ENCODE data around the gene TTN.
A peak's percentile ranks its signal among the peaks of the same experiment; 100 is the strongest.
"Not testable (repeated sequence)": the region's sequence is repeated elsewhere in the genome, so short reads cannot be mapped to it uniquely, and the experiment has no call there.

Gene TTN

DNA sequence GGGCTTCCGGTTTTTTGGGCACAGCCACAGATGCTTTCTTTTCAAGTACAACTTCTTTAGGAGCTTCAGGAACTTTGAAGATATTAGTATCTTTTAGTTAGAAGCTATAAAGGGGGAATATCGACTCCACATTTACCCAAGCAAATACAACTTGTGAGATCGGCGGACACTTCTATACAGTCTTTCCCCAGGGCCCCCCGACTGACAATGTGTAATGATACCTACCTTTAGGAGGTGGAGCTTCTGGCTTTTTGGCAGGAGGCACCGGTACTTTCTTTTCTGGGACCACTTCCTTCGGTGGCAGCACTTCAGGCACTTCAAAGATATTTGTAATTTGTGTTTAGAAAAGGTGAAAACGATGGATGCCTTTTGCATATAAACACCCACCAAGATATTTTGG lies 148.7 kb downstream of the TTN start:
- DNase-seq (ENCODE audit: low read depth, low spot score): not testable (repeated sequence)

DNA sequence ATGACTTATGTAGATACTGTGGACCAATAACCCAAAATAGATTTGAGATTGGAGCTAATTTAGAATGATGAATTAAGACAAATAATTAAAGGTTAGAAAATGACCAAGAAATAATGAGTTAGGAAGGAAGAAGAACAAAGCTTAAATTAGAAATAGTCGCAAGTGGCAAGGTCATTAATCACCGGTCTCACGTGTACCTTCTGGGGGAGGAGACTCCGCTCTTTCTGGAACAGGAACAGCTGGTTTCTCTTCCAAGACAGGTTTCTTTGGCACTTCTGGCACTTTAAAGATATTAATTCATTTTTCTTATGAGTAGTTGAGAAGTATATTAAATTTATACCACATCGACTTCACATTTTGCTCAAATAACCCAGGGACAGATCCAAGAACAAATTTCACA lies 156.7 kb downstream of the TTN start:
- DNase-seq (ENCODE audit: low read depth, low spot score): no peak

DNA sequence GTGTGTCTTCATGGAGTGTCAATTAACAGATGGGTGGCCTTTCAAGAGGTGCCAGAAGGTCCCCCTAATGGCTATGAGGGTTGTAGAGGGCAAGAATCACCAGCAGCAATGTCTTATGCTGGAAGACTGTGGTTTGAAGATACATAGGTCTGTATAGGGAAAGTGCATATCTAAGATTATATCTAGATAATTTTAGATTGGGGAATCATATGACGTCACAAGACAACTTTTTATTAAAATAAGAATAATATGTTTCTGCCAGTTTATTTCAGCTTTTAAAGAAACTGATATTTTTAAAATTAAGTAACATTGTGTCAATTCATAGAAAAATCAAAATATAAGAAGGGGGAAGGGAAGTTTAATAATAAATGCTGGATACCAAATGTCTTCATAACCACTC lies 162.3 kb downstream of the TTN start:
- no peak for DNase-seq (ENCODE audit: low read depth, low spot score)

DNA sequence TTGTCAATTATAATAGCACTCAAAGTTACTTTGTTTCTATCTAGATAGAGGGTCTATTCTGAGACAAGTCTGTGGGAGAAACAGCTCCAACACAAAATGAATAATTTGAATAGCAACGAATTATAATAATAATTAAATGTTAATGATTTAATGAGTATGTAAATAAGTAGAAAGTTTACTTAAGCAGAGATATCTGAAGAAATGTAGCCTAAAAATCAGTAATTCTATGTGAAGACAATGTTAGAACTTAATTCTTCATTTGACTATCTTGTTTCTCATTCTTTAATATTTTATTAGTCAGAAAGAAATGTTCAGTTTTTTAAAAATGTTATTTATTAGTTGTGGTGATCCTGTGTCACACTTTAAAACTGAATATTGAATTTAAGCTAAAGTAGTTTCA lies 165.7 kb downstream of the TTN start:
- no peak for DNase-seq (ENCODE audit: low read depth, low spot score)

DNA sequence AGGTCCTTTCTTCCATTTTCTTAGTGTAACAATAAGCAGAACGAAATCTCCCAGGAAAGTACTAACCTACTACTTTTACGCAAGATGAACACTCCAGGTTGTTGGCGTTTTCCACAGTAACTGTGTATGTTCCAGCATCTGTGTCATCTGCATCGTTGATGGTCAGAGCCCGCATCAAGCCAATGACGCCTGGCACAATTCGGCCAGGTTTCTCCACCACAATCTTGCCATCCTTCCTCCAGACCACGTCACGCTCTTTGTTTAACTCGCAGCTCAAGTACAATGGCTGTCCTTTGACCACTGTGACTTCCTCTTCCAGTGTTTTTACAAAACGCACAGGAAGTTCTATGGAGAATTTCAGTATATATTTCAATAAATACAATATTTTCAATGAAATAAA lies 171.3 kb downstream of the TTN start:
- no peak for DNase-seq (ENCODE audit: low read depth, low spot score)

DNA sequence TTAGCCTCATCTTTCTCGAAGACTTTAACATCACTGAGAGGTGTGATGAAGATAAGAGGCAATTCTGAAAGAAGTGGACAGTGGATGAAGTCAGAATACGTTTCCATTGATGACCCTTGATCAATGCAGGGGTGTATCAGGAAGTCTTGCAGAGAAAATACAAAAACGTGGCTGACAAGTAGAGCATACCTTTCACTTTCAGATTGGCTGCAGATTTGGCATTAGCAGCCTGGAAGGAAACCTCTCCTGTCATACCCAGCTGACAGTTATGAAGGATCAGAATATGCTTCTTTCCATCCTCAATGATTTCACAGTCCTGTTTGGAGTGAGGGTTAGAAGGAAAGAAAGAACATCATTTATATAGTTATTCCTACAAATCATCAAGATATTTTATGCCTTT lies 174.5 kb downstream of the TTN start:
- no peak for DNase-seq (ENCODE audit: low read depth, low spot score)

DNA sequence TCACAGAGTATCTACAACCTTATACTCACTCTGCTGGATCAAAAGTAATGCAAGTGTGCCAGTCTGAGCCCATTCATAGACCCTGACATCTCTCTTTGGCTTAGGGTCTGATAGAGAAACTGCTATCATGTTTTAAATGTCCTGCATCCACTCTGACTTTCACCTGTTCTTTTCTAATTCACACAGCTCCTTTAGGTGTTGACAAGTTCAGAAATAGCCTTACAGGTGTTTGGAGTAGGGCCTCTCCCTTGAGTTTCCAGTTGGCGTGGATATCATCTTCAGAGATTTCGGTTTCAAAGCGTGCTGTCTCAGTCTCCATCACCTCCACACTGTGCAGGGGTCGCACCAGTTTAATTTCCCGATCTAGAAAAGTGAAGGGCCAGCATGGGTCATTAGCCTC lies 176.6 kb downstream of the TTN start:
- no peak for DNase-seq (ENCODE audit: low read depth, low spot score)

DNA sequence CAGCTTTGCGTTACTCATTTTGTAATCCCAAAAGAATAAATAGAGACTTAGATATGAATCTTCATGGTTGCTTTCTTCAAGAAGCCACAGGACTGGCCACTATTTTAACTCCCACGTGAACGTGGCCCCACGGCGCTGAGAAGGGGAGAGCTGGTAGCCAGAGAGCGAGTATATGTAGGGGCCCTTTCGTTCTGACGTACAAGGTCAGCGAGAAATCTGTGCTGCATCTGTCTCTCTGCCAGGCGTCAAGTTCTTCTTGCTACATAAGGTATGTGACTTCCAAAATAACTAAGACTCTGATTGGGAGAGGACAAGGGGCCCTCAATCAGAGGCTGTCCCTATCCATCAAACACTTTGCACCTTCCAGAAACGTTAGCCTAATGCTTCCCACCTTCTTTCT lies 177.8 kb downstream of the TTN start:
- no peak for DNase-seq (ENCODE audit: low read depth, low spot score)

DNA sequence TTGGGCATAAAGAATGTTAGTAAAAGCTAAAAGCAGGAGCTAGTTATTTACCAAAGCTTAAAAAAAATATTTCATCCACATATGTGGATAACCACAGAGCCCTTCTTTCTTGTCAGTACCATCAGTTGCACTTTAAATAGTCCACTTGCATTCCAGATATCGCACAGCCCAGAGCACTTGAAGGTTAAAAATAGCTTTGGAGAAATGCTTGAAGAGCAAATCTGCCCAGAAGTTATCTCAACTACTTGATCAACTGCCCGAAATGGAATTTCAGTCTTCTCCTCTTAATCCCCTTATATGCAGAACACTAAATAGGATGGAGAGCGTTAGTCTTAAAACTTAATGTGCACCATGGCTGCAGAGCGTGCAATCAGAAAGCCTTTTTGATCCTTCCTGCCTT lies 178.6 kb downstream of the TTN start:
- peak; percentile 20 for DNase-seq (ENCODE audit: low read depth, low spot score)

DNA sequence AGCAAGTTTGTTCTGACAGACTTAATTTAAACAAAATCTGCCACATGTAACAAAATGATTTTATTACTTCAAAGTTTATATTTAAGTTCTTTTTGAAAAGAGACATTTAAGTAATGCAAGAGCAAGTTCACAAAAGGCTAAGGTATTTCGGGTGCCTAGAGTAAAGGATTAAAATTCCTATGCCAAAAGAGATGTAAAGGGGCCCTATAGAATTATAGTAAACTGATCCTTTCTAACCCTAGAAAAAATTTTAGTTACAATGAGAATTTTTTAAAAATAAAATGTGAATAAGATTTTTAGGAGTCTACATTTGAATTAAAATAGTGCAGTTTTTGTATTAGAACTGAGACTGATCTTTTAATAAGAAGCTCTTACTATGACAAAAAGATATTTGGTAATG lies 179.8 kb downstream of the TTN start:
- DNase-seq (ENCODE audit: low read depth, low spot score): no peak

DNA sequence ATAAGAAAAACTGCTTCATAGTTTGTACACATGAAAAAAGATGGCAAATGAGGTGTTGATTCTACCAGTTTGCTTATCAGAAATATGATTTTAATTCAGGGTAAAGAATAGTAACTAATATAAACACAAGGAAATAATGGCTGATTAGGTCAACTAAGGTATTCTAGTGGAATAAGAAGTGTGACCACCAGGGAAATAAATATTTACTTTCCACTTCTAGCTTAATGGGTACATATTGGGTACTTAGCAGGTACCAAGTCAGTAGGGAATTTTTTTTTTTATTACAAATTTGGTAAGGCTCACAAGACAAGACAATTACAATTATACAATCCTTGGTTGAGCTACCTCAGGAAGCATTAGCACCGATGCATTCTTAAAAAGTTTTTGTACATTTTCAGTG lies 191.3 kb downstream of the TTN start:
- no peak for DNase-seq (ENCODE audit: low read depth, low spot score)

DNA sequence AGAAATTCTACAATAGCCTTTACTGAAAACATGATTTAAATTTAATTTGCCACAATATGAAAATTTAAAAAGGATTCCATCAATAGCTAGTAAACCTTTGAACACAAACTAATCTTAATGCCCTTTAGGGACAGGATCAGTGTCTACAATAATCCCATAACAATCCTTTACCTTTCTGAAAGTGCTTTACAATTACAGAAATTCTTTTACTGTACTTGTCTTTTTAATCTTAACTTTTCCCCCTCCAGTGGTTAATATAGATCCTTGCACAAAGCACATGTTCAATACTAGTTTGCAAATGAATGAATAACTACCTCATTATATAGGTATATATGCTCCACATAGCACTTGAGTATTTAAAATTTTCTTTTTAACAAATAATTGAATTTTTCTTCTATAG lies 204.3 kb downstream of the TTN start:
- DNase-seq (ENCODE audit: low read depth, low spot score): no peak

DNA sequence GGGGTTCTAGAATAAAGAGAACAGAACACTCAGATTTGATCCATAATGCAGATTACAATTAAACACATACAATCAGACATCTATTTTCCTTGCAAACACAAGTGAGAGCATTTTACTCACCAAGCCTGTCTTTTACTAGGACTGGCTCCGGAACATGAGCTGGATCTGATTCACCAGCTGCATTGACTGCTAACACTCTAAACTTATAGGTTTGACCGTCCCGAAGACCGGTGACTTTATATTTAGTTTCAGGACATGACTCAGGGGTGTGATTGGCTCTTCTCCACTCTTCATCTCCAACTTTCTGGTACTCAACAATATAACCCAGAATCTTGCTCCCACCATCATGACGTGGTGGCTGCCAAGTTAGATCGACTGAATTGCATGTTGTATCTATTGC lies 214.6 kb downstream of the TTN start:
- no peak for DNase-seq (ENCODE audit: low read depth, low spot score)

DNA sequence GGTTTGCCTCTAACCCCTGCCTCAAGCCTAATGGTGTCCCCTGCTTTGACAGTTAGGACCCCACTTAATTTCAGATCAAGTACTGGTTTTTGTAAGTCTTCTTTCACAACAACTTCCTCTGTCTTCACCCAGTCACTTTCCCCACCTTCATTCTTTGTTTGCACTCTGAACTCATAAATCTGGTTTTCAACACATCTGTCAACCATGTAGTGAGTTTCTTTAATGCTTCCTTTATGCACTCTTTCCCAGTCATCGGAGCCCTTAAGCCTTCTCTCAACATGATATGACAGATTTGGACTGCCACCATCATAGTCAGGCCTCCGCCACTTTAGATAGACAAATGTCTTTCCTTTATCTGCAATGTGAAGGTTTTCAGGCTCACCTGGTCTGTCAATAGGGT lies 217.9 kb downstream of the TTN start:
- no peak for DNase-seq (ENCODE audit: low read depth, low spot score)

DNA sequence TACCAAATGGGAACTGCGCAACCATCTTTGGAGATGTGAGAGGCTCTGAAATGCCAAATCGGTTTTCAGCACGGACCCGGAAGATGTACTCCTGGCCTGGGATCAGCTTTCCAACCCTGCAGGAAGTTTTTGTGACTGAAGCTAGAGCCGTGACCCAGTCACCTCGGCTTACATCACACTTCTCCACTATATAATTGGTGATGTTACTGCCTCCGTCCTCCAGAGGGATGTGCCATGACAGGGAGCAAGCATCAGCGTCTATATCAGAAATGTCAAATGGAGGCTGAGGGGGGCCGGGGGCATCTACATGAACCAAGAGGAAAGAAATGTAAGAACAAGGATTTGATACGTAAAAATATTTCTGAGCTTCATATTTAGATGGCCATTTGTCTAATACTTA lies 222.6 kb downstream of the TTN start:
- DNase-seq (ENCODE audit: low read depth, low spot score): no peak

DNA sequence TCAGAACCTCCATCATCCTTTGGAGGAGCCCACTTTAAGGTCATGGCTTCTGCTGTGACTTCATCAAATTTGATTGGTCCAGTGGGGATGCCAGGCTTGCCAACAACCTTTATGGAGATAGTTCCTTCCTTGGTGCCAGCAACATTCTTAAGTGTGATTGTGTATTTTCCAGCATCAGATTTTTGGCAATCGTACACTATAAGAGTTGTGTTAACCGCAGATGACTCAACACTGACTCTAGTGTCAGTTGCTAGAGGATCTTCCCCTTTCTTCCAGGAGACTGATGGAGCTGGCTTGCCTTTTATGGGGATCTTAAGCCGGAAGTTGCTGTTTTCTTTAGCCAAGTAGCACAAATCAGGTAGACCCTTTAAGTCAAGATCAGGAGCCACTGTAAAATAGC lies 228.2 kb downstream of the TTN start:
- peak; percentile 11 for DNase-seq (ENCODE audit: low read depth, low spot score)

DNA sequence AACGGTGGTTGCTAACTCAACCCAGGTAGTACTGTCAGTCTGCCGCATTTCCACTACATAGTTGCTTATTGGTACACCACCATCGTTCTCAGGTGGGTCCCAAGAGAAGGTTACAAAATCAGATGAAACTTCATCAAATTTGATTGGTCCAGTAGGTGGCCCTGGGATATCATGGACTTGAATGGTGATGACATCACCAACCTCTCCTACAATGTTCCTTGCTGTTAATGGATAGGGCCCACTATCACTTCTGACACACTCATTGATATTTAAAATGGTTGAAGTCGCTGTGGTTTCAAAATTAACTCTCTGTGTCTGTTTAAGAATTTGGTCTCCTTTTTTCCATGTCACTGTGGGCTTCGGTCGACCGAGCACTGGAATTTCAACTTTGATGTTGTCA lies 232.4 kb downstream of the TTN start:
- no peak for DNase-seq (ENCODE audit: low read depth, low spot score)

DNA sequence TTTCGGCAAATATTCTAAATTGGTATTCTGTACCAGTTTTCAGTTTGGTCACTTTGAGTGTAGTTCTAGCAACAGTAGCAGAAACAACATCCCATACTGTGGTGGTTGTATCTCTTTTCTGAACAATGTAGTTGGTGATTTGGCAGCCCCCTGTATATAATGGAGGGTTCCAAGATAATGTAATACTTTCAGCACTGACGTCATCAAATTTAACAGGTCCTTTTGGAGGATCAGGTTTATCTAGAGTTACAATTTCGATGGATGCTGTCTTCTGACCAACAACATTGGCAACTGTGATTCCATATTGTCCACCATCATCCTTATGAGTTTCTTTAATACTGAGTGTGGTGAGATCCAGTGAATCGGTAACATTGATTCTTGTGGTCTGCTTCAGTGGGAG lies 239.0 kb downstream of the TTN start:
- no peak for DNase-seq (ENCODE audit: low read depth, low spot score)

DNA sequence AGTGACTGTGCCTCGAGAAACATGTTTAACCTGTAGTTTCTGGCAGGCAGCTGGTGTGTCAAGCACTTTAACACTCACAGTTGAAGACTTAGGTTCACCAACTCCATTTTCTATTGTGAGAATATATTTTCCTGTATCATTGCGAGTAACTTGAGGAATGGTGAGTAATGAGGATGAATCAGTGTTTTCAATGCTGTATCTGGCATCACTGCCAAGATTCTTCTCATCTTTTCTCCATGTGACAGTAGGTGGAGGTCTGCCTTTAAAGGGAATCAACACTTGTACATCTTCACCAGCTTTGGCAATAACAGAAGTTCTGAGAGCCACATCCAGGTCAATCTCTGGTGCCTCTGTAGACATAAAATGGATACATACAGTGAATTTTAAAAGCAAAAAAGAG lies 254.2 kb downstream of the TTN start:
- DNase-seq (ENCODE audit: low read depth, low spot score): peak; percentile 61

DNA sequence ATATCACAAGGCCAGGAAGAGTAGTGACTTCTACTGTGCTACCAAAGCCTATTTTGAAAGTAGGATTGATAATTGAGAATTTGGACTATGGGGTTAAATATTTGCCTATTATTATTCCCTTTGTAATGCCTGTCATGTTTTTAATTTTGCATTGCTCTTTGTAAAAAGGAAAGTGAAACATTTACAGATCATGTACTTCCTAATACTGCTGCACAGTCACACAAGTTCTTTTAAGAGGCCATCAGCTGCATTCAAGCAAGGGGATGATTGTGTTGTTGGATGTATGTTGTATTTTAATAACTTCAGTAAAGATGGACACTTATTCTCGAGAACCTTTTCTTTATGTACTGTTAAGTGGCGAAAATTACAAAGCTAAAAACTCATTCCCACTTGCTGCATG lies 256.9 kb downstream of the TTN start:
- no peak for DNase-seq (ENCODE audit: low read depth, low spot score)

DNA sequence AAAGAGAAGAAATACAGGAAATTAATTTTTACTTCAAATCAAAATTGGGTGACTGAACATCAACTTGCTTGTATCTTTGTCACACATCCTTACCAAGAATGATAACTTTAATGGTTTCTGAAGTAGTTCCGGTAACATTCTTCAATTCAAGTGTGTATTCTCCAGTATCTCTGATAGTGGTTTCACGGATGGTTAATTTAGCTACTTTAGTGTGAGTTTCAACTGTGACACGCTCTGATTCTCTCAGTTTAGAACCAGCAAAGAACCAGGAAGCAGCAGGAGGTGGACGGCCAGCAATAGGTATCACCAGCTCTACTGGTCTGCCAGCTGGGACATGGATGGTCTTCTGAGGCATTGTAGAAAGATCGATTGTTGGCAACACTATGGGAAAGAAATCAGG lies 264.7 kb downstream of the TTN start:
- no peak for DNase-seq (ENCODE audit: low read depth, low spot score)

DNA sequence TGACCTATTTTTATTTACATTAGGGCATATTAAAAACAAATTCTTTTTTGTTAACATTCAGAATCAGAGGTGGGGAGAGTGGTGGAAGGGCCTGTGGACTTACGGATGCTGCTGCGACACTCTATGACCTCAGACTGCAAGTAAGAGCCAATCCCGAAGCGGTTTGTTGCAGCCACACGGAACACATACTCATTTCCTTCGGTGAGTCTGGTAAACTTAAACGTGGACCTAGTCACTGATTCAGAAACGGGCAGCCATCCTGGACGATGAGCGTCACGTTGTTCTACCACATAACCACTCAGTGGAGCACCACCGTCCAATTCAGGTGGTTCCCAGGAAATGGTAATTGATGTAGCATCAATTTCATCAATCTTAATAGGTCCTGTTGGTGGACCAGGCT lies 265.1 kb downstream of the TTN start:
- no peak for DNase-seq (ENCODE audit: low read depth, low spot score)

DNA sequence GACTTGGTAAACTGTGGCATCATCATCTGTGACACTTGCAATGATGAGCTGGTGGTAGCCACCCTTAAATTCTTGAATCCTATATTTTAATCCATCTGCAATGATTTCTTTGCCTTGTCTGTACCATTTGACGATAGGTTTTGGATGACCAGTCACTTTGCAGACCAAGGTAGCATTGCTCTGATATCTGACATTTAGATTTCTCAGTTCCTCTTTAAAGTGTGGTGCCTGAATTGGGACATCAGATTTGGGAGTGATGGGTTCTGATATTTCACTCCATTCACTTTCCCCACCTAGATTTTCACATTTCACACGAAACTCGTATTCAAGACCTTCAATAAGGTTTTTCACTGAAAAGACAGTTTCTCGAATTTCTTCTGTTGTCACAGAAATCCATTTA lies 271.2 kb downstream of the TTN start:
- no peak for DNase-seq (ENCODE audit: low read depth, low spot score)

DNA sequence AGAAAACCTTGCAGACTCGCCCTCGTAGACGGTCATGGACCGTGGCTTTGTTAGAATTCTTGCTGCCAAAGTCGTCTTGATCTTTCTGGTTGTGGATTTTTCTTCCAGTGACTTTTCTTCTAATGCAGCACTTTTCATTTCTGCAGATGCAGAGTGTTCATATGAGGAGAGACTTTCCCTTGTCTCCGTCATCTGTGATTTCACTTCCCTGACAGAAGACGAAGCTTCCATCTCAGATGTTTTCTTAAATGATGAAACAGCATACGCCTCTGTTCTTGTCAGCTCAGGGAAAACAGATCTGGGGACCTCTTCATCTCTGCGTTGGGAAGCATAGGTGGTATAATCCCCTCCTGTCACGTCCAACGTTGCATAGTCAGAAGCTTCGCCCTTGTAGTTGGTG lies 276.1 kb downstream of the TTN start:
- DNase-seq (ENCODE audit: low read depth, low spot score): no peak

DNA sequence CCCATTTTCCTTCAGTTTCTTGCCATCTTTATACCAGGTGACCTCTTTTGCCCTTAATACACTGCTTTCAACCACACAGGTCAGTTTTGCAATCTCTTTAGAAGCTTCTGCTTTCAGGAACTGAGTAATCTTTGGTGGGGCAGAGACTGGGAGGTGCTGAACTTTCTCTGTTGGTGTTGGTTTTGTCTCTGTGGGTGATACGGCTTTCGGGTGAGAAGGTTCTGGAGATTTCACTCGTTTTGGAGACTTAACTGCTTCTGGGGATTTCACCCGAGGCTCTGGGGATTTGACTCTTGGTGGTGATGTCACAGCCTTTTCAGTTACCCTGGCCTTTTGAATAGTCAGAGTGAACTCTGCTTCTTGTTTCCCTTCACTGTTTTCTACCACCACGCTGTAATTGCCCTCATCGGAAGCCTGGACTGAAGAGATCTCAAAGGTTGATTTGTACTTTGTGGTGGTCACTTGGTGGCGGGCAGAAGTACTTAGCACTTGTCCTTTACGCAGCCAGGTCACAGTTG lies 276.5 kb downstream of the TTN start:
- no peak for DNase-seq (ENCODE audit: low read depth, low spot score)

All from astrocyte of the hippocampus (primary cell).